Liver (tissue), 9 donors: ENCODE measurements around the gene DOCK11. TPM values are rescaled to one million over a fixed set of nuclear protein-coding genes. Genes with fewer than 3 reads are reported as not detected.

Experiments used
- DNase-seq: peaks from one replicate; pipeline ENCODE4 v3.0.0-alpha.2; 2017; ENCODE audit warnings: low spot score
- H3K27ac ChIP-seq, 2 donors: one replicate each; pipeline ENCODE4 v1.7.0; 2013; ENCODE audit warnings: inconsistent platforms in 2 of 2, low read length in 2 of 2, control low read depth in 1 of 2, low read depth in 1 of 2, mild to moderate bottlenecking in 1 of 2
- H3K27me3 ChIP-seq, 4 donors: one replicate each; pipeline versions ENCODE4 v1.6.1 to v1.7.0; 2013; ENCODE audit warnings: low read length in 3 of 4, inconsistent platforms in 1 of 4, mild to moderate bottlenecking in 1 of 4, moderate library complexity in 1 of 4; ENCODE audit not compliant: control insufficient read depth in 4 of 4, insufficient read depth in 4 of 4
- H3K36me3 ChIP-seq, 4 donors: one replicate each; pipeline versions ENCODE4 v1.6.1 to v1.7.0; 2013; ENCODE audit warnings: low read length in 3 of 4, mild to moderate bottlenecking in 3 of 4, low read depth in 1 of 4, moderate library complexity in 1 of 4; ENCODE audit not compliant: control insufficient read depth in 4 of 4, insufficient read depth in 3 of 4
- H3K4me1 ChIP-seq, 4 donors: one replicate each; pipeline versions ENCODE4 v1.6.1 to v1.7.0; 2013; ENCODE audit warnings: low read length in 3 of 4, mild to moderate bottlenecking in 3 of 4, moderate library complexity in 1 of 4; ENCODE audit not compliant: control insufficient read depth in 4 of 4, insufficient read depth in 4 of 4
- H3K4me3 ChIP-seq, 3 donors: one replicate each; pipeline versions ENCODE4 v1.6.1 to v1.7.0; 2013; ENCODE audit warnings: low read length in 3 of 3, control low read depth in 1 of 3, low read depth in 1 of 3, mild to moderate bottlenecking in 1 of 3
- H3K9ac ChIP-seq, 2 donors: one replicate each; pipeline ENCODE4 v1.7.0; 2013; ENCODE audit warnings: low read length in 2 of 2, mild to moderate bottlenecking in 2 of 2, moderate library complexity in 2 of 2, control low read depth in 1 of 2, low read depth in 1 of 2
- H3K9me3 ChIP-seq, 4 donors: one replicate each; pipeline versions ENCODE4 v1.6.1 to v1.7.0; 2013; ENCODE audit warnings: low read length in 3 of 4; ENCODE audit not compliant: control insufficient read depth in 4 of 4
- EGR1 ChIP-seq, 2 donors: IDR thresholded peaks; 2 replicates each; pipeline ENCODE4 v1.6.1; 2016 to 2018; ENCODE audit warnings: antibody characterized with exemption in 2 of 2, low read depth in 2 of 2
- FOXA1 ChIP-seq: IDR thresholded peaks from 2 replicates; pipeline ENCODE4 v1.6.1; 2016; ENCODE audit warnings: antibody characterized with exemption
- FOXA2 ChIP-seq: IDR thresholded peaks from 2 replicates; pipeline ENCODE4 v1.6.1; 2016; ENCODE audit warnings: antibody characterized with exemption
- GABPA ChIP-seq, 2 donors: IDR thresholded peaks in 1 of 2; conservative IDR thresholded peaks in 1 of 2; 2 replicates each; pipeline ENCODE4 v1.6.1; 2016; ENCODE audit warnings: antibody characterized with exemption in 2 of 2, mild to moderate bottlenecking in 1 of 2, moderate library complexity in 1 of 2
- HNF4A ChIP-seq, 2 donors: conservative IDR thresholded peaks; 2 replicates each; pipeline ENCODE4 v1.6.1; 2016; ENCODE audit warnings: antibody characterized with exemption in 2 of 2, mild to moderate bottlenecking in 2 of 2
- HNF4G ChIP-seq: IDR thresholded peaks from 2 replicates; pipeline ENCODE4 v1.6.1; 2016; ENCODE audit warnings: antibody characterized with exemption
- JUND ChIP-seq, 2 donors: IDR thresholded peaks; 2 replicates each; pipeline ENCODE4 v1.6.1; 2016; ENCODE audit warnings: antibody characterized with exemption in 2 of 2
- NR2F2 ChIP-seq: IDR thresholded peaks from 2 replicates; pipeline ENCODE4 v1.6.1; 2016; ENCODE audit warnings: antibody characterized with exemption
- RAD21 ChIP-seq, 2 donors: IDR thresholded peaks; 2 replicates each; pipeline ENCODE4 v1.6.1; 2016; ENCODE audit warnings: antibody characterized with exemption in 2 of 2, mild to moderate bottlenecking in 2 of 2
- RXRA ChIP-seq, 2 donors: IDR thresholded peaks; 2 replicates each; pipeline ENCODE4 v1.6.1; 2017 to 2018; ENCODE audit warnings: antibody characterized with exemption in 2 of 2, mild to moderate bottlenecking in 1 of 2
- SP1 ChIP-seq: IDR thresholded peaks from 2 replicates; pipeline ENCODE4 v1.6.1; 2018; ENCODE audit warnings: antibody characterized with exemption, mild to moderate bottlenecking
- TAF1 ChIP-seq: conservative IDR thresholded peaks from 2 replicates; pipeline ENCODE4 v1.6.1; 2016; ENCODE audit warnings: antibody characterized with exemption, mild to moderate bottlenecking
- YY1 ChIP-seq: IDR thresholded peaks from 2 replicates; pipeline ENCODE4 v1.6.1; 2016; ENCODE audit warnings: antibody characterized with exemption, mild to moderate bottlenecking
- WGBS: extraction: QIAGEN DNeasy Blood & Tissue Kit; methylation state at CpG from one replicate; pipeline ENCODE4 v1.1.7; 2013; 5-methylcytosine and 5-hydroxymethylcytosine counted together
- polyA plus RNA-seq, 2 donors: library from polyadenylated mRNA; stranded (reverse) in 1 of 2; unstranded in 1 of 2; fragments of 200-250 nt in 1 of 2; fragments of >200 nt in 1 of 2; fragmentation: Nextera tagmentation in 1 of 2; extraction: Ambion mirVana in 1 of 2; gene quantifications; one replicate each; pipeline versions ENCODE4 v1.2.1 to v1.2.3, GENCODE V29; 2013 to 2015
- total RNA-seq, 2 donors: library from RNA; depleted of rRNA; stranded (reverse); fragments of >200 nt; gene quantifications; one replicate each; pipeline ENCODE4 v1.2.3, GENCODE V29; 2014
- TF ChIP-seq, protein P1 (sequence below): IDR thresholded peaks from 2 replicates; pipeline ENCODE4 v1.6.1; 2016; ENCODE audit warnings: antibody characterized with exemption
- TF ChIP-seq, protein P2 (sequence below): IDR thresholded peaks from 2 replicates; pipeline ENCODE4 v1.6.1; 2016; ENCODE audit warnings: antibody characterized with exemption
- TF ChIP-seq, protein P3 (sequence below): fragments of 150-350 bp; IDR thresholded peaks from 2 replicates; pipeline ENCODE4 v1.5.1; 2017; ENCODE audit warnings: improper control_type of control experiment, low read depth, low read length; ENCODE audit not compliant: missing input control
- TF ChIP-seq, protein P4 (sequence below): IDR thresholded peaks from 2 replicates; pipeline ENCODE4 v1.6.1; 2016; ENCODE audit warnings: antibody characterized with exemption, mild to moderate bottlenecking
- TF ChIP-seq, protein P5 (sequence below): IDR thresholded peaks from 2 replicates; pipeline ENCODE4 v1.6.1; 2016; ENCODE audit warnings: antibody characterized with exemption
- donor health status: healthy.
- donor health status: healthy.
- donor health status: healthy.
- donor health status: healthy.
- donor health status: healthy.

The DOCK11 gene
- total and polyA plus RNA-seq, 4 donors = 1.3 to 9.3 (median 3.7) TPM

DNA sequence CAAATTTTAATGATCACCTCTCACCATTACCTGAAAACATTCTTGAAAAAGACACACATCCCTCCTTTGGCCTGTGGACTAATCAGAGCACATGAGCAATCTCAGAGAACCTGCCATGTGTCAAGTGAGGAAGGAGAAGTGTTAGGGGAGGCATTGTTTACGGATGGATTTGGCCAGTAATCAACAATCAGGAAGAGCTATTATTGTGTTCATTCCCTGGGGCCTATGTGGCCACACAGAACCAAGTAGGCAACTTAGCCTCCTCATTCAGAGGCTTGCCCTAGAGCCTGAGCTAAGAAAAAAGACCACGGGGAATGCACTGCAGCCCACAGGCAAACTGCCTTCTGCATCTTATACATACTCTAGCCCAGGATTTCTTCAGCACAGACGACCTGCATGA is 40.6 kb upstream of the DOCK11 start:
- 97% methylated on average over 3 of the region's 3 CpGs for WGBS

More for the DNA sequence above, 40.6 kb upstream of the DOCK11 start:
- no peak overlapping the region for H3K27ac ChIP-seq
- DNase-seq = no peak
- TF ChIP-seq RXRA (IDR thresholded peaks at IDR 0.05) (no peak), TAF1 (no peak), JUND (IDR thresholded peaks at IDR 0.05) (no peak), YY1 (no peak), EGR1 (IDR thresholded peaks at IDR 0.05; ENCODE audit: low read depth in 2 of 2) (no peak), GABPA (IDR thresholded peaks at IDR 0.05 in 1 of 2, conservative IDR thresholded peaks at IDR 0.05 in 1 of 2) (no peak), HNF4A (conservative IDR thresholded peaks at IDR 0.05) (no peak), HNF4G (no peak), RAD21 (IDR thresholded peaks at IDR 0.05) (no peak), FOXA1 (no peak), SP1 (no peak), FOXA2 (no peak), NR2F2 (no peak)
- TF ChIP-seq, protein P1, sequence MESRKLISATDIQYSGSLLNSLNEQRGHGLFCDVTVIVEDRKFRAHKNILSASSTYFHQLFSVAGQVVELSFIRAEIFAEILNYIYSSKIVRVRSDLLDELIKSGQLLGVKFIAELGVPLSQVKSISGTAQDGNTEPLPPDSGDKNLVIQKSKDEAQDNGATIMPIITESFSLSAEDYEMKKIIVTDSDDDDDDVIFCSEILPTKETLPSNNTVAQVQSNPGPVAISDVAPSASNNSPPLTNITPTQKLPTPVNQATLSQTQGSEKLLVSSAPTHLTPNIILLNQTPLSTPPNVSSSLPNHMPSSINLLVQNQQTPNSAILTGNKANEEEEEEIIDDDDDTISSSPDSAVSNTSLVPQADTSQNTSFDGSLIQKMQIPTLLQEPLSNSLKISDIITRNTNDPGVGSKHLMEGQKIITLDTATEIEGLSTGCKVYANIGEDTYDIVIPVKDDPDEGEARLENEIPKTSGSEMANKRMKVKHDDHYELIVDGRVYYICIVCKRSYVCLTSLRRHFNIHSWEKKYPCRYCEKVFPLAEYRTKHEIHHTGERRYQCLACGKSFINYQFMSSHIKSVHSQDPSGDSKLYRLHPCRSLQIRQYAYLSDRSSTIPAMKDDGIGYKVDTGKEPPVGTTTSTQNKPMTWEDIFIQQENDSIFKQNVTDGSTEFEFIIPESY = no peak
- TF ChIP-seq, protein P2, sequence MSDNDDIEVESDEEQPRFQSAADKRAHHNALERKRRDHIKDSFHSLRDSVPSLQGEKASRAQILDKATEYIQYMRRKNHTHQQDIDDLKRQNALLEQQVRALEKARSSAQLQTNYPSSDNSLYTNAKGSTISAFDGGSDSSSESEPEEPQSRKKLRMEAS = no peak
- TF ChIP-seq, protein P3, sequence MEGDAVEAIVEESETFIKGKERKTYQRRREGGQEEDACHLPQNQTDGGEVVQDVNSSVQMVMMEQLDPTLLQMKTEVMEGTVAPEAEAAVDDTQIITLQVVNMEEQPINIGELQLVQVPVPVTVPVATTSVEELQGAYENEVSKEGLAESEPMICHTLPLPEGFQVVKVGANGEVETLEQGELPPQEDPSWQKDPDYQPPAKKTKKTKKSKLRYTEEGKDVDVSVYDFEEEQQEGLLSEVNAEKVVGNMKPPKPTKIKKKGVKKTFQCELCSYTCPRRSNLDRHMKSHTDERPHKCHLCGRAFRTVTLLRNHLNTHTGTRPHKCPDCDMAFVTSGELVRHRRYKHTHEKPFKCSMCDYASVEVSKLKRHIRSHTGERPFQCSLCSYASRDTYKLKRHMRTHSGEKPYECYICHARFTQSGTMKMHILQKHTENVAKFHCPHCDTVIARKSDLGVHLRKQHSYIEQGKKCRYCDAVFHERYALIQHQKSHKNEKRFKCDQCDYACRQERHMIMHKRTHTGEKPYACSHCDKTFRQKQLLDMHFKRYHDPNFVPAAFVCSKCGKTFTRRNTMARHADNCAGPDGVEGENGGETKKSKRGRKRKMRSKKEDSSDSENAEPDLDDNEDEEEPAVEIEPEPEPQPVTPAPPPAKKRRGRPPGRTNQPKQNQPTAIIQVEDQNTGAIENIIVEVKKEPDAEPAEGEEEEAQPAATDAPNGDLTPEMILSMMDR = no peak
- TF ChIP-seq, protein P4, sequence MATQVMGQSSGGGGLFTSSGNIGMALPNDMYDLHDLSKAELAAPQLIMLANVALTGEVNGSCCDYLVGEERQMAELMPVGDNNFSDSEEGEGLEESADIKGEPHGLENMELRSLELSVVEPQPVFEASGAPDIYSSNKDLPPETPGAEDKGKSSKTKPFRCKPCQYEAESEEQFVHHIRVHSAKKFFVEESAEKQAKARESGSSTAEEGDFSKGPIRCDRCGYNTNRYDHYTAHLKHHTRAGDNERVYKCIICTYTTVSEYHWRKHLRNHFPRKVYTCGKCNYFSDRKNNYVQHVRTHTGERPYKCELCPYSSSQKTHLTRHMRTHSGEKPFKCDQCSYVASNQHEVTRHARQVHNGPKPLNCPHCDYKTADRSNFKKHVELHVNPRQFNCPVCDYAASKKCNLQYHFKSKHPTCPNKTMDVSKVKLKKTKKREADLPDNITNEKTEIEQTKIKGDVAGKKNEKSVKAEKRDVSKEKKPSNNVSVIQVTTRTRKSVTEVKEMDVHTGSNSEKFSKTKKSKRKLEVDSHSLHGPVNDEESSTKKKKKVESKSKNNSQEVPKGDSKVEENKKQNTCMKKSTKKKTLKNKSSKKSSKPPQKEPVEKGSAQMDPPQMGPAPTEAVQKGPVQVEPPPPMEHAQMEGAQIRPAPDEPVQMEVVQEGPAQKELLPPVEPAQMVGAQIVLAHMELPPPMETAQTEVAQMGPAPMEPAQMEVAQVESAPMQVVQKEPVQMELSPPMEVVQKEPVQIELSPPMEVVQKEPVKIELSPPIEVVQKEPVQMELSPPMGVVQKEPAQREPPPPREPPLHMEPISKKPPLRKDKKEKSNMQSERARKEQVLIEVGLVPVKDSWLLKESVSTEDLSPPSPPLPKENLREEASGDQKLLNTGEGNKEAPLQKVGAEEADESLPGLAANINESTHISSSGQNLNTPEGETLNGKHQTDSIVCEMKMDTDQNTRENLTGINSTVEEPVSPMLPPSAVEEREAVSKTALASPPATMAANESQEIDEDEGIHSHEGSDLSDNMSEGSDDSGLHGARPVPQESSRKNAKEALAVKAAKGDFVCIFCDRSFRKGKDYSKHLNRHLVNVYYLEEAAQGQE = no peak
- TF ChIP-seq, protein P5, sequence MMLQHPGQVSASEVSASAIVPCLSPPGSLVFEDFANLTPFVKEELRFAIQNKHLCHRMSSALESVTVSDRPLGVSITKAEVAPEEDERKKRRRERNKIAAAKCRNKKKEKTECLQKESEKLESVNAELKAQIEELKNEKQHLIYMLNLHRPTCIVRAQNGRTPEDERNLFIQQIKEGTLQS = no peak
- H3K4me1 ChIP-seq = no peaks in the 10 kb centered on the region
- no peaks in the 10 kb centered on the region for H3K27me3 ChIP-seq
- no peaks in the 10 kb centered on the region for H3K9me3 ChIP-seq
- H3K4me3 ChIP-seq = no peak overlapping the region
- no peak overlapping the region for H3K9ac ChIP-seq
- H3K36me3 ChIP-seq = peaks cover 0 to 4% (median 0%) of the 10 kb centered on the region in 4 donors
